Activated T-helper 1 cell treated with anti-CD3 and anti-CD28 coated beads, Interleukin-12 subunit alpha, Interleukin-12 subunit beta, Interleukin-2, Interleukin-4 antibody, amounts not matched to agents 30 ng/mL and 10 ng/mL and 1 ng/mL, durations not matched to agents 14 hours and 24 hours and 36 hours (primary cell): ENCODE data around the gene AGT. TPM values are rescaled to one million over a fixed set of nuclear protein-coding genes. Genes with fewer than 3 reads are reported as not detected.
"Not testable (repeated sequence)": the region's sequence is repeated elsewhere in the genome, so short reads cannot be mapped to it uniquely, and the experiment has no call there.

Source experiments
- DNase-seq: peaks from one replicate; pipeline ENCODE4 v3.0.0; 2021; ENCODE audit warnings: low spot score
- H3K27ac Mint-ChIP-seq: one replicate; pipeline ENCODE4 v1.8.0; 2021; ENCODE audit warnings: mild to moderate bottlenecking, mixed read lengths
- H3K27me3 Mint-ChIP-seq: one replicate; pipeline ENCODE4 v1.8.0; 2022; ENCODE audit warnings: mild to moderate bottlenecking, moderate library complexity, mixed read lengths; ENCODE audit not compliant: insufficient read depth
- H3K36me3 Mint-ChIP-seq: one replicate; pipeline ENCODE4 v1.8.0; 2021; ENCODE audit warnings: low read depth, mixed read lengths
- H3K4me1 Mint-ChIP-seq: one replicate; pipeline ENCODE4 v1.8.0; 2021; ENCODE audit warnings: low read depth, mixed read lengths
- H3K4me3 Mint-ChIP-seq: one replicate; pipeline ENCODE4 v1.8.0; 2021; ENCODE audit warnings: mild to moderate bottlenecking, moderate library complexity, mixed read lengths
- H3K9me3 Mint-ChIP-seq: one replicate; pipeline ENCODE4 v1.8.0; 2021; ENCODE audit warnings: mixed read lengths
- intact Hi-C: fragments of 100-400 bp; cut with micrococcal nuclease; formaldehyde crosslinking; loops from one replicate; pipeline ENCODE4 v1.15.1; 2024
- total RNA-seq: library from RNA; stranded (reverse); gene quantifications from 2 replicates; pipeline ENCODE4 v1.2.3, GENCODE V29; 2022

Gene AGT
- total RNA-seq, 1 donor from 2014 or later = not detected

- H3K36me3 Mint-ChIP-seq = no peaks in the 10 kb centered on the region
- no peak for DNase-seq
- H3K27ac Mint-ChIP-seq = no peak overlapping the region
- H3K4me1 Mint-ChIP-seq = no peaks in the 10 kb centered on the region
- H3K4me3 Mint-ChIP-seq = no peak overlapping the region
- intact Hi-C loops = no loop called here
- peaks cover 11% of the 10 kb centered on the region for H3K27me3 Mint-ChIP-seq
- no peaks in the 10 kb centered on the region for H3K9me3 Mint-ChIP-seq
Measured at GRCh38 chr1:230730977-230731376, 17.1 kb upstream of the AGT start.

GRCh38 chr1:230728710-230729392, 14.9 kb upstream of the AGT start:
- Mint-ChIP-seq H3K4me1 (no peaks in the 10 kb centered on the region), H3K9me3 (no peaks in the 10 kb centered on the region), H3K4me3 (no peak overlapping the region), H3K27me3 (peaks cover 13% of the 10 kb centered on the region), H3K36me3 (no peaks in the 10 kb centered on the region), H3K27ac (no peak overlapping the region)
- no peak for DNase-seq
- intact Hi-C loops = no loop called here

DNA sequence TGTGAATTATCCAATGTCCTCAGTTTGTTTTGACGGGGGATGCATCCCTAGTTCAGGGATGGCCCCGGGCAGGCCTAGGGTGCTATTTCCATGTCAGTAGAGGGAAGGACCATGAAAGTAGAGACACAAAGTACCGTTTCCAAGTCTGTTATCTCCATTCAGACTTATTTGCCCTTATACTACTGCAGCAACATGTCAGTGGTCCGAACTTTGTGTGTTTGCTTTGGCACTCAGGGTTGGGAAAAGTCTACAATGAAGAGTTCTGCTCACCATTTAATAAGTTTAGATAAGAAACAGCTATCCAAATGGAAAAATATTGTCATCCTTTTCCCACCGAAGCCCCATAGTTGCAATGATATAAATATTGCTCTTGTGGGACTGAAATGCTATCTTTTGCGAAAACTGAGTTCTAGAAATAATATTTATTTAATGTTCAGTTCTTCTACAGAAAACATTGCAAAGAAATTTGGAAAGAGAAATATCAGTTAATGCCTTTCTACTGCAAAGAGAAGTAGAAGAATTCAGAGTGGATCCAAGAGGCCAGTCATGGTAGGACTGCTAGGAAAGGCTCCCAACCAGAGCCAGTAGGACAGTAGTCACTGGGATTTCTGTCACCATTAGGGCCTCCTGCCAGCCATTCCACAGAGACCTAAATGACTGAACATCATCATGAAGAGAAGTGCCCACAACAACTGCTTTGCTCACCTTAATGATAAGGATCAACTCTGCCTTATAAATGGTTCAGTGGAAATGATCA, 11.5 kb upstream of the AGT start:
- Mint-ChIP-seq H3K36me3 (no peaks in the 10 kb centered on the region), H3K27ac (no peak overlapping the region), H3K9me3 (peaks cover 3% of the 10 kb centered on the region), H3K27me3 (peaks cover 9% of the 10 kb centered on the region), H3K4me3 (no peak overlapping the region), H3K4me1 (no peaks in the 10 kb centered on the region)
- DNase-seq = no peak
- intact Hi-C loops = no loop called here

DNA sequence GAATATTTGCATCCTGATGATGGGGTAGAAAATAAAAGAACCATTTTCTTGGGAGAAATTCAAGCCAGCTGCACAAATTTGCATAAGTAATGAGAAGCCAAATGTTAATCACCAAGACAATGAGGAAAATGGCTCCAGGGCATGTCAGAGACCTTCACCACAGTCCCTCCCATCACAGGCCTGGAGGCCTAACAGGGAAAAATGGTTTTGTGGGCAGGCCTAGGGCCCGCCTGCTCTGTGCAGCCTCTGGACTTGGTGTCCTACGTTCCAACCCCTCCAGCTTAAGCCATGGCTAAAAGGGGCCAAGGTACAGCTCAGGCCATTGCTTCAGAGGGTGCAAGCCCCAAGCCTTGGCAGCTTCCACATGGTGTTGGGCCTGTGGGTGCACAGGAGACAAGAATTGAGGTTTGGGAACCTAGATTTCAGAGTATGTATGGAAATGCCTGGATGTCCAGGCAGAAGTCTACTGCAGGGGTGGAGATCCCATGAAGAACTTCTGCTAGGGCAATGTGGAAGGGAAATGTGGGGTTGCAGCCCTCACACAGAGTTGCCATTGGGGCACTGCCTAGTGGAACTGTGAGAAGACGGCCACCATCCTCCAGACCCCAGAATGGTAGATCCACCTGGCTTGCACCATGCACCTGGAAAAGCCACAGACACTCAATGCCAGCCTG, 8.1 kb upstream of the AGT start:
- not testable (repeated sequence) for H3K36me3 Mint-ChIP-seq, H3K4me3 Mint-ChIP-seq

DNA sequence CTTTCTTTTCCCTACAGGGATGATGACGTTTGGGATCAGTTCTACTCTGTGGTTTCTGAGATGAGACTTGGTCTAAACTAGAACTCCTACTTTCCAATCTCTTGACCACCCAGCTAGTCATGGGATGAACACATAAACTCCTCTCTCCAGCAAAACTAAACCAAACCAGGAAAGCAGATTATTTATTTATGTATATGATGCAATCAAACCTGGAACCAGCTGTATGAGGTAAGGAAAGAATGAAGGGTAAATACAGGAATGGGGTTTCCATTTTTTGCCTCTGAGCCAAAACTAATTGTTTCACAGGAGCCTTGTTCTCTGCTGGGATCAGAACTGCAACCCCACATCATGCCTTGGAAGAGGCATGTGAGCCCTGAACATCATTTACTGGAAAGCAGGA, 3.3 kb upstream of the AGT start:
- no peak overlapping the region for H3K27ac Mint-ChIP-seq
- no peaks in the 10 kb centered on the region for H3K36me3 Mint-ChIP-seq
- H3K9me3 Mint-ChIP-seq = peaks cover 7% of the 10 kb centered on the region

More for the DNA sequence above, 8.1 kb upstream of the AGT start:
- H3K27me3 Mint-ChIP-seq, DNase-seq, H3K9me3 Mint-ChIP-seq, intact Hi-C loops, H3K4me1 Mint-ChIP-seq, H3K27ac Mint-ChIP-seq: not testable (repeated sequence)

DNA sequence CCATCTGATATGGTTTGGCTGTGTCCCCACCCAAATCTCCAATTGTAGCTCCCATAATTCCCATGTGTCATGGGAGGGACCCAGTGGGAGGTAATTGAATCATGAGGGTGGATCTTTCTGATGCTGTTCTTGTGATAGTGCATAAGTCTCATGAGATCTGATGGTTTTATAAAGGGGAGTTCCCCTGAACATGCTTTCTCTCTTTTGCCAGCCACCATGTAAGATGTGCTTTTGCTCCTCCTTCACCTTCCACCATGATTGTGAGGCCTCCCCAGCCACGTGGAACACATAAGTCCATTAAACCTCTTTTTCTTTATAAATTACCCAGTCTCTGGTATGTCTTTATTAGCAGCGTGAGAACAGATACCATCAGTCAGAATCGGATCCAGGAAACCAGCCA, 2.5 kb upstream of the AGT start:
- H3K9me3 Mint-ChIP-seq, DNase-seq, intact Hi-C loops, H3K4me3 Mint-ChIP-seq, H3K4me1 Mint-ChIP-seq, H3K27ac Mint-ChIP-seq, H3K36me3 Mint-ChIP-seq, H3K27me3 Mint-ChIP-seq: not testable (repeated sequence)

More for the DNA sequence above, 3.3 kb upstream of the AGT start:
- no peak for DNase-seq
- no peaks in the 10 kb centered on the region for H3K4me1 Mint-ChIP-seq
- H3K4me3 Mint-ChIP-seq = no peak overlapping the region
- H3K27me3 Mint-ChIP-seq = peaks cover 5% of the 10 kb centered on the region
- intact Hi-C loops = no loop called here

DNA sequence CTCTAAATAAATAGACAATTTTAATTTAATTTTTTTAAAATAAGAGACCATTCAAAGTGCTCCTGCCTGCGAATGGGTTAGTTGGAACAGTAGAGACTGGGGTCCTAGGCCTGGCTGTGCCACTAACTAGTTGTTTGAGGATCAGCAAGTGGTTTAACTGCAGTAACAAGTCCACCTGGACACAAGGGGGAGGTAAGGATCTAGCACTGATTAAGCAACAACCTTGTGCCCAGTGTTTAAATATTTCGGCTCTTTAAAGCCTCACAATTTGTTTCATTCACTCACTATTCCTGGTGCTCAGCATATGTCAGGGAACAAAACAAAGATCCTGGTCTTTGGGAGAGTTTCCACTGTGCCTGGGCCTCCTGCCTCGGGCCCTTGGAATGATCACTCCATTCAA, 1.6 kb upstream of the AGT start:
- Mint-ChIP-seq H3K27ac (no peak overlapping the region), H3K4me1 (no peaks in the 10 kb centered on the region), H3K36me3 (no peaks in the 10 kb centered on the region), H3K4me3 (no peak overlapping the region), H3K27me3 (peaks cover 5% of the 10 kb centered on the region), H3K9me3 (peaks cover 4% of the 10 kb centered on the region)
- no peak for DNase-seq
- intact Hi-C loops = no loop called here

DNA sequence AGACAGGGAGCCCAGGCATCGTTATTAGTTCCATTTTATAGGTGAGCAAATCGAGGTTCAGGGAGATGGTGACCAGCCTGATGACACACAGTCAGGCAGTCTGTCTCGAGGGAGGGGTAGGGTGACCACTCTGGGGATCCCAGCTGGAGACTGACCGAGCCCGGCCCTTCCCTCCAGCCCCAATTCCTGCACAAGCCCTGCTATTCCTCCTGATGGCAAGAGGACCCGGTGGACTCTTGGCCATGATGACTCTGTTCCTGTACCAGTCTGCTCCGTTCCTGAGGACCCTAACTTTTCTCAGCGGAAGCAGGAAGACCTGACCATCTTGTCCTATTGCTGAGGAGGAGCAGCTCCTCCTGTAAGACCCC, 391 bp downstream of the AGT start:
- no peaks in the 10 kb centered on the region for H3K4me1 Mint-ChIP-seq
- intact Hi-C loops = no loop called here
- H3K36me3 Mint-ChIP-seq = no peaks in the 10 kb centered on the region
- H3K27ac Mint-ChIP-seq = no peak overlapping the region
- H3K4me3 Mint-ChIP-seq = no peak overlapping the region
- peaks cover 4% of the 10 kb centered on the region for H3K9me3 Mint-ChIP-seq
- DNase-seq = no peak
- peaks cover 7% of the 10 kb centered on the region for H3K27me3 Mint-ChIP-seq

DNA sequence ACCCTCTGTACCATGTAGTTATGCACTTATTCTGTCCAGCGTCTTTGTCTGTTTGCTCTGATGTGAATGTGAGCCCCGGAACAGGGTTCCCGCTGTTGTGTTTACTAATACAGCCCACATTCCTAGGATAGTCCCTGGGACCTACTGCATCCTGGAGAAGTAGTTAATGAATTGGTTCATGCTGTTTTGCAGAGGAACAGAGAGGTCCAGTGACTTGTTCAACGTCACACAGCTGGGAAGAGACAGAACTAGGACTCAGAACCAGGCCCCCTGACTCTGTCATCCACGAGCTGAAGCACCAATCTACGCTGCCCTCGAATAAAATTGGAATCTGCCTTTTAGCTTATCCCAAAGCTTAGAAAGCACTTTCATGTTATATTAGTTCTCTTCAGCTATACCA, 784 bp downstream of the AGT start:
- Mint-ChIP-seq H3K36me3 (no peaks in the 10 kb centered on the region), H3K9me3 (peaks cover 4% of the 10 kb centered on the region), H3K4me1 (no peaks in the 10 kb centered on the region), H3K4me3 (no peak overlapping the region), H3K27me3 (peaks cover 7% of the 10 kb centered on the region), H3K27ac (no peak overlapping the region)
- intact Hi-C loops = no loop called here
- DNase-seq = no peak

GRCh38 chr1:230712470-230712942, 1.4 kb downstream of the AGT start:
- Mint-ChIP-seq H3K9me3 (peaks cover 4% of the 10 kb centered on the region), H3K4me1 (no peaks in the 10 kb centered on the region), H3K4me3 (no peak overlapping the region), H3K27ac (no peak overlapping the region), H3K36me3 (no peaks in the 10 kb centered on the region), H3K27me3 (peaks cover 7% of the 10 kb centered on the region)
- DNase-seq = no peak
- intact Hi-C loops = no loop called here

DNA sequence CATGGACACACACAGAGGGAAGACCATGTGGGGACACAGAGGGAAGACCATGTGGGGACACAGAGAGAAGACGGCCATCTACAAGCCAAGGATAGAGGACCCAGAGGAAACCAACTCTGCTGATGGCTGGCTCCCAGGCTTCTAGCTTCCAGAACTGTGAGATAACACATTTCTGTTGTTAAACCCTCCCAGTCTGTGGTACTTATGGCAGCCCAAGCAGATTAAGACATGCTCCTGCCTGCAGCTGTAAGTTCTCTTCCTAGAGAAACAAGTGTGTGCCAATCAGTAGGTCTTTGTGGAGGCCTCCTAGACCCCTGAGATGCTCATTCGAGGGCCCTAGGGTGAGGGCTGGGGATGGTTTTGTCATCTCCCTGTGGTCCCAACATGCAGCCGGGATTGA, 2.7 kb downstream of the AGT start:
- Mint-ChIP-seq H3K27ac (no peak overlapping the region), H3K36me3 (no peaks in the 10 kb centered on the region), H3K9me3 (no peaks in the 10 kb centered on the region), H3K27me3 (peaks cover 2% of the 10 kb centered on the region), H3K4me1 (no peaks in the 10 kb centered on the region), H3K4me3 (no peak overlapping the region)
- no peak for DNase-seq
- intact Hi-C loops = no loop called here

- intact Hi-C loops = no loop called here
Measured at GRCh38 chr1:230710543-230710904, 3.4 kb downstream of the AGT start.

More at GRCh38 chr1:230710543-230710904, 3.4 kb downstream of the AGT start:
- no peaks in the 10 kb centered on the region for H3K36me3 Mint-ChIP-seq
- no peaks in the 10 kb centered on the region for H3K9me3 Mint-ChIP-seq
- peaks cover 4% of the 10 kb centered on the region for H3K27me3 Mint-ChIP-seq
- H3K27ac Mint-ChIP-seq = no peak overlapping the region
- DNase-seq = no peak
- no peaks in the 10 kb centered on the region for H3K4me1 Mint-ChIP-seq
- no peak overlapping the region for H3K4me3 Mint-ChIP-seq
